Measurements from ENCODE around the gene CORO1C.

Gene CORO1C

DNA sequence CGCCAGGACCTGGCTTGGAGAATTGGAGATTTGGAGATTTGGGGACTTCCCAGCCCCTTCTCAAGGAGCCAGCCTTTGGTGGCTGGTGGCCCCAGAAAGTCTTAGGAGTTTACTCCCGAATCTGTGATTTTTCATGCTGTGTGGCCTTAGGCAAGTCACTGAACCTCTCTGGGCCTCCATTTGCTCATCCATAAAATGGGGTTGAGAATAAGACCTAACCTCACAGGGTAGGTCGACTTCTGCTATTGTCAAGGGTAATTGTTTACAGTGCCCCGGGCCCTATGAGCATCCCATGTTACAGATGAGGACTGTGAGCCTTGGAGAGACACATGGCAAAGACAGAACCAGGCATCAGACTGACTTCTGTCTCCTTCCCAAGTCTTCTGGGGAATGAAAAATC is 117.3 kb downstream of the CORO1C start:
- DNase-seq (ENCODE audit: low read depth), result no peak

DNA sequence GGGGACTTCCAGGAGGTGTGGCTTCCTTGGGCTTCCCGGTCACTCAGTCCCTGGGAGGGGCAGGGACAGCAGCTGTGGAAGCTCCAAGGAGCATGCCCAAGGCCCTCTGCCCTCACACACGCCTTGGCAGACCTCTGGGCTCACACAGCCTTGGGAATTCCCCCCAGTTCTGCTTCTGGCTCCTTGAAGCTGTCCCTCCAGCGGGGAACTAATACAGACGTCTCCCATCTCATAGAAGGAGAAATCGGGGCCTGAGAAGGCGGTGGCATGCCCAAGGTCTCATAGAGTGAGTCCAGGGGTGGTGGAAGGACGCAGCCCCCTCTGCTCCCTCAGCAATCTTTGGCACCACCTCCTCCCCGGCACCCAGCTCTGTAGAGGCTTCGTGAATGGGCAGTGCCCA is 117.8 kb downstream of the CORO1C start:
- no peak for DNase-seq (ENCODE audit: low read depth)

- DNase-seq (ENCODE audit: low read depth), result no peak
Measured at GRCh38 chr12:108612788-108613282, 118.5 kb downstream of the CORO1C start.

GRCh38 chr12:108611884-108612415 is 119.4 kb downstream of the CORO1C start:
- peak; percentile 52 for DNase-seq (ENCODE audit: low read depth)

DNA sequence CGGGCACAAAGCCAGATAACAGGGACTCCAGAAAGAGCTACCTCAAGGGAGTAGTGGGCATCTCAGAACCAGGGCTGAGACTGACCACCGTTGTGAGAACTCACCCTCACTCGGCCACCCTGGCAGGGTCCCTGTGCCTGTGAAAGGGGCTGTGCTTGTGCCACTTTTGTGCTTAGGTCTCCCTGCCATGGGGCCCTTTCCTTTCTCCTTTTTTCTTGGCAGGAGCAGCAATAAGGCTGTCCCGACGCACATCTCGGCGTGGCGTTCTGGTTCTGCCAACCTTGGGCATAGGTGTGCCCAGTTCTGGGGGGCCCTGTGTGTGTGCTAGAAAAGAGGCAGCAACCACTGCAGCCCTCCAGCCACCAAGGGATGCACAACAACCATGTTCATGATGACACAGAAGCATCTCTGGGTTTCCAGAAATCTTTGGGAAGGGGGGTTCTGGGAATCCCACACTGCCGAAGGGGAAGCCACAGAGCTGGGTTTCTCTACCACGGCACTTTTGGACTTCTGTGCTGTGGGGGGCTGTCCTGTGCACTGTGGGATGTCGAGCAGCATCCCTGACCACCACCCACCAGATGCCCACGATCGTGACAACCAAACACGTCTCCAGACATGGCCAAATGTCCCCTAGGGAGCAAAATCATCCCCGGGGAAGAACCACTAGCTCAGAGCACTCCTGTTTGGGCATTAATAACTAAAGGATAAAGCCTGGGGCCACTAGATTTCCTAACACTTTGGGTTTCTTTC is 120.3 kb downstream of the CORO1C start:
- DNase-seq (ENCODE audit: low read depth), result no peak

DNA sequence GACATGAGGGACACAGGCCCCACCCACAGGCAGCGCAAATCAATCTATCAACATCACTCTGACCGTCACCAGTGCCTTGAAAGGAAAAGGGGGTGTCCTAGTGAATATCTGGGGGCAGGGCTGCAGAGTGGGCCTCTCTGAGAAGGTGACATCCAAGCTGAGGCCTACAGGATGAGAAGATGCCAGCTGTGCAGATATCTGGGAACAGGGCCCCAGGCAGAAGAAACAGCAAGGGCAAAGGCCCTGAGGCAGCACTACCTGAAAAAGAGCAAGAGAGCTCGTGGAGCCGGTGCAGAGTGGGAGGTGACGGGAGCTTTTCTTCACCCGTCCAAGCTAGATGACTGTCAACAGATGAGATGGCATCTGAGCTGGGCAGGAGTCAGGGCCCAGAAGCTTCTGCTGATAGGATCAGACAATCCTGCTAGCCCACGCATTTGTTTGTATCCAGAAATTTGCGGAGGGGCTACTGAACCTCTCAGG is 120.9 kb downstream of the CORO1C start:
- DNase-seq (ENCODE audit: low read depth), result no peak

DNA sequence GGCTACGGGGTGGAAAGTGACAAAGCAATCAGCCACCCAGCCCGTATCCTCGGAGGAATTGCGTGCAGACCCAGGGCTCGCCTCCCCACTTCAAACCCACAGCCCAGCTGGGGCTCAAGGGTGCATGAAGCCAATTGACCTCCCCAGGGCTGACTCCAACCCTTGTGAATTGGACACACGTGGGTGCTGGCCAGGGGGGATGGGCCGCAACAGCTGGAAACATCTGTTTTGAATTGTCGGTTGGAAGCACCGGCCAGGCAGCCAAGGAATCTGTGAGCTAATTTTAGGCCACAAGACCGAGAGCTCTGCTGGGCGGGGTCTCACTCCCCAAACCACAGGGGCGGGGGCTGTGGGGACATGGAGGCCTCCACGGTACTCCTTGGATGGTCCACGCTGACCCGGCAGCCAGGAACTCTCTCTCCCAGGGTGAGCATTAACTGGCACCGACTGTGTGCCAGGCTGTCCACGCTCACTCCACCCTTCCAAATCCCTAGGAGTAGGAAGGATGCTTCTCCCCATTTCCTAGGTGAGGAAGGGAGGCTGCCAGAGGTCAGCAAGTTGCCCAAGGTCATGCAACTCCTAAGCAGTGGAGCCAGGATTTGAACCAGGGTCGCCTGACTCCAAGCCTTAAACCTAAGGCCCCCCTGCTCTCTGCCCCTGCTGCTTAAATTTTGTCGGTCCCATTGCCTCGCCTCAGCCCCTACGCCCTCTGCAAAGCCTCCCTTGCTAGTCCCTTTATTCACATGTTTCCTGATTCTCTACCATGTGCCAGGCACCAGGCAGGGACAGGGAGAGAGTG is 121.6 kb downstream of the CORO1C start:
- DNase-seq (ENCODE audit: low read depth), result no peak

DNA sequence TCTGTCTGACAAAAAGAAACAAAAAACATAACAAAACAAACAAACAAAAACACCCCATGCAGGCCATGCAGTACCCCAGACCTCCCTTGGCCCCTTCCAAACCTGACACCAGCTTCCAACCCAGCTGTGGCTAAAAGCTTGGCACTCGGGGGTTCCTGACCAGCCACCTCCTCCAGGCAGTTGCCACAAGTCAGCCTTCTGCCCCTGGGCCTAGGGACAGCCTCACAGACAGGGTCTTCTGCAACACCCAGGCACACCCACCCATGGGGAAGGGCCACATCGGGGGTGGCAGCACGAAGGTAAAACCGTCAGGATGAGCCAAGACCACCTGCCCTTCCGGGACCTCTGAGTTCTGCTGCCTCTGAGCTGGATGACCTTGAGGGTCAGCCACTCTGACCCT is 122.7 kb downstream of the CORO1C start:
- DNase-seq (ENCODE audit: low read depth), result no peak

DNA sequence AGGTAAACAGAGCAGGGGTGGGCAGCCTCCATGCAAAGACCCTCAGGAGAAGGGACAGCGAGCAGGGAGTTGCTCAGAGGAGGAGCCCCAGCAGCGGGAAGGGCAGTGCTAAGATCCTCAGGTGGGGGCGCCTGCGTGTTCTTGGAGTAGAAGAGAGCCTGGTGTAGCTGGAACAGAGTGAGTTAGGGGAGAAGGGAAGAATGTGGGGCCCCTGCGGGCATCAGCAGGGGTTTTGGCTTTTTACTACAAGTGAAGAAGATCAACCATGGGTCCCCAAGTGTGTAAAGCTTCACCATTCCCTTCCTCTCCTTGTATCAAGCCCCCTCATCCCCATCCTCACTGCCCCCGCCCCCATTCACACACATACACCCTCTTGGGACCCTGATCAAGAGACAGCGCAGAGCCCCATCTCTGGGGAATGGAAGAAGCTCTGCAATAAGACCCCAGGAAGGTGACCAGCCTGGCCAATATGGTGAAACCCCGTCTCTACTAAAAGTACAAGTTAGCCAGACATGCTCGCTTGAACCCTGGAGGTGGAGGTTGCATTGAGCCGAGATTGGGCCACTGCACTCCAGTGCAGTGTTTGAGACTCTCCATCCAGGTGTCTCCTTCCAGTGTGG is 123.2 kb downstream of the CORO1C start:
- DNase-seq (ENCODE audit: low read depth), result no peak

GRCh38 chr12:108606492-108606891 is 124.8 kb downstream of the CORO1C start:
- no peak for DNase-seq (ENCODE audit: low read depth)

DNA sequence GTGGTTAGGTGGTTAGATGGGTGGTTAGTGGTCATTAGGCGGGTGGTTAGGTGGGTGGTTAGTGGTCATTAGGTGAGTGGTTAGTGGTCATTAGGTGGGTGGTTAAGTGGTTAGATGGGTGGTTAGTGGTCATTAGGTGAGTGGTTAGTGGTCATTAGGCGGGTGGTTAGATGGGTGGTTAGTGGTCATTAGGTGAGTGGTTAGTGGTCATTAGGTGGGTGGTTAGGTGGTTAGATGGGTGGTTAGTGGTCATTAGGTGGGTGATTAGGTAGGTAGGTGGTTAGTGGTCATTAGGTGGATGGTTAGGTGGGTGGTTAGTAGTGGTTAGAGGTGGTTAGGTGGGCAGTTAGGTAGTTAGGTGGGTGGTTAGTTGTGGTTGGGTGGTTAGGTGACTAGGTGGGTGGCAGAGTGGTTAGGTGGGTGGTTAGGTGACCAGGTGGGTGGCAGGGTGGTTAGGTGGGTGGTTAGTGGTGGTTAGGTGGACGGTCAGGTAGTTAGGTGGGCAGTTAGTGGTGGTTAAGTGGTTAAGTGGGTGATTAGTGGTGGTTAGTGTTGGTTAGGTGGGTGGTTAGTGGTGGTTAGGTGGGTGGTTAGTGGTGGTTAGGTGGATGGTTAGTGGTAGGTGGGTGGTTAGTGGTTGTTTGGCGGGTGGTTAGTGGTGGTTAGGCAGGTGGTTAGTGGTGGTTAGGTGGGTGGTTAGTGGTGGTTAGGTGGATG is 125.5 kb downstream of the CORO1C start:
- DNase-seq (ENCODE audit: low read depth), result no peak

- no peak for DNase-seq (ENCODE audit: low read depth)
Measured at GRCh38 chr12:108605000-108605689, 126.2 kb downstream of the CORO1C start.

DNA sequence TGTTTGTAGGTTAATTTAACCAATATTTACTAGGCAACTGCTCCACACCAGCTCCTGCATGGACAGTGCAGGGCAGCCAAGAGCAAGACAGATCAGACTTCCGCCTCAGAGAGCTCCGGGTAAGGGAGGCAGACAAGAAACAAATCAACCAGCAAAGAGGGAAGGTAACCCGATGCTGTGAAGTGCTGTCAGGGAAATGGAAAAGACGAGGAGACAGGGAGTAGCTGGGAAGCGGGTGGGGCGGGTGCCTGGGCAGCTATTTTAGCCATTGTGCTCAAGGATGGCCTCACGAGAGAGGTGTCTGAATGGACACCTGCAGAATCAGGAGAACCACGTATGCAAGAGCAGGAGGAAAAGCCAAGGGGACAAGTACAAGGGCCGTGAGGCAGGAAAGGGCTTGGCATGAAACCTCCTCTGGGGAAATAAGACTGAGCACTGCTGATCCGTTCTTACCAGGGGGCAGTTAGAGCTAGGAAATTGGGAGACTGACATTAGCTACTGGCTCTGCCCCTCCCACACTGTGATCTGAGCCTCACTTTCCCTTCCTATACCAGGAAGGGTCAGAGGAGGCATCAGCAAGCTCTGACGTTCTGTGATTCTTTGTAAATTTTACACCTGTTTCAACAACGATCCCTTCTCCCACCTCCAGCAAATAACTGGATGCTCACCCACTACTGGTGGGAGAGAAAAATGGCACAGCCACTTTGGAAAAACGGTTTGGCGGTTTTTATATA is 126.9 kb downstream of the CORO1C start:
- no peak for DNase-seq (ENCODE audit: low read depth)

DNA sequence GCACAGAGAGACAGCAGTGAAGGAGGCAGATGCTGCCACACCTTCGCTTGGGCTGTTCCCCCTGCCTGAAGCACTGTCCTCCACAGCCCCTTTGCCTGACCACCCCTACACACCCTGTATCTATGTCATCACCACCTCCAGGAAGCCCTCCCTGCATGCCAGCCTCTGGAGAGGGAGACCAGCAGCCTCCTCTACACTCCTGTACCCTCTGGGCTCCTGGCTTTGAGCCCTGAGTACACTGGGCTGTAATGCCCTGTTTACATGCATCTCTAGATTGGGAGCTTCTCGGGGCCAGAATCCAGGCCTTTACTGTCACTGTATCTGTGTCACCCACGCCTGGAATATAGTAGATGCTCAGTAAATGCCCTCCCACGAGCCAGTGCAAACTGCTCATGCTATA is 127.6 kb downstream of the CORO1C start:
- DNase-seq (ENCODE audit: low read depth), result no peak

- DNase-seq (ENCODE audit: low read depth), result no peak
Measured at GRCh38 chr12:108602976-108603704, 128.2 kb downstream of the CORO1C start.

DNA sequence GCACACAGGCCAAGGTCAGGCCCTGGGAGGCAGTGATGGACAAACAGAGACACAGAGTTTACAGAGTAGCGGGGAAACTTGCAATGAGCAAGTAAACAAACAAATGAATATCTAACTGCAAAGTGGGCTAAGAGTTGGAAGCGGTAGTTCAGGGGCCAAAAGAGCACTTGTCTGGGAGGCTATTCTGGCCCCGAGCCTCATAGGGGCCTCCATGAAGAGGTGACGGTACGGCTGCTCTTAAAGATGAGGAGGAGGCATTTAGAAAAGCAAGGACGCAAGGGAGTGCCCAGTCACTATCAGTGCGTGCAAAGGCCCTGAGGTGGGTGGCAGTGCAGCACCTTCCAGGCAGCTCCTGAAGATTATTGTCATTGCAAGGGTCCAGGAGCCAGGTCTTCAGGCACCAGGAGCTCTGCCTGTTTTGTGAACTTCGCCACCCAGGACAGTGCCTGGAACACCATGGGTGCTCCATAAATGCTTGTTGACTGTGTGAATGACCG is 129.1 kb downstream of the CORO1C start:
- DNase-seq (ENCODE audit: low read depth), result no peak

DNA sequence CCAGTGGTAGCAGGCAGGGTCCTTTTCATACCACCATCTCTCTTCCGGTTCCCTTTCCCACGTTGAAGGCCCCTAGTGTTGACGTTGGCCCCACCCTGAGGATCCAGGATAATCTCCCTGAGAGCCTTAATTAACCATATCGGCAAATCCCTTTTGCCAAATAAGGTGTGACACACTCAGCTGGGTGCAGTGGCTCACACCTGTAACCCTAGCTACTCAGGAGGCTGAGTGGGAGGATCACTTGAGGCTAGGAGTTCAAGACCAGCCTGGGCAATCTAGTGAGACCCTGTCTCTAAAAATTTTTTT is 130.7 kb downstream of the CORO1C start:
- DNase-seq (ENCODE audit: low read depth), result no peak

- DNase-seq (ENCODE audit: low read depth), result no peak
Measured at GRCh38 chr12:108599948-108600701, 131.2 kb downstream of the CORO1C start.

DNA sequence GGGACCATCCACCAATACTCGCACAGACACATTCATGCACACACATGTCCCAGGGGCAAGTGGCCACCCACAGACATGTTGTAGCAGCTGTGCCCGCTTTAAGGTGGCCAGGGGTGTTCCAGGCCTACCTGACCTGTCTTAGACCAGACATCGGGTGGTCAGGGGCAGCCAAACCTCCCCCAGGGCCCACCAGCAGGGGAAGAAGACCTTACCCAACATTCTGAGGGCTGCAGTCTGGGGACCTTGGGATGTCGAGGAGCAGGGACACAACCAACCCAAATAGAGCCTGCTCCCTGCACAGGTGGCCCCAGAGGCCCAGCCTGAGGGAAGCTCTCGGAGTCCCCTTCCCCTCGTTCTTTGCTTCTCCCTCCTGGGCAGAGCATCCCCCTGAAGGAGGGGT is 131.8 kb downstream of the CORO1C start:
- DNase-seq (ENCODE audit: low read depth), result no peak

Data from stimulated activated CD8-positive, alpha-beta memory T cell treated with anti-CD3 and anti-CD28 coated beads, Interleukin-4, amount 100 ng/mL, for 24 hours (primary cell).